ENCODE results near the gene GALNT2. TPM values are rescaled to one million over a fixed set of nuclear protein-coding genes. Genes with fewer than 3 reads are reported as not detected.
A peak's percentile ranks its signal among the peaks of the same experiment; 100 is the strongest.

The GALNT2 gene
- total and polyA plus RNA-seq, 3 donors from 2014 or later: 63.0 to 135 (median 114) TPM

- Histone ChIP-seq H3K4me3 (no peak overlapping the region), H3K4me1 (no peaks in the 10 kb centered on the region), H3K27me3 (no peaks in the 10 kb centered on the region), H3K36me3 (ENCODE audit: low read depth, missing control alignments) (no peaks in the 10 kb centered on the region), H3K27ac (no peak overlapping the region), H3K9me3 (no peaks in the 10 kb centered on the region)
- TF ChIP-seq POLR2A (IDR thresholded peaks at IDR 0.05) (no peak), CTCF (IDR thresholded peaks at IDR 0.05) (no peak)
- intact Hi-C loops (cut with DNase I; ENCODE audit: low total_unique reads): no loop called here
- DNase-seq: no peak
- WGBS, 2 donors: 76 to 85% methylated on average over 18 to 23 of the region's 23 CpGs
Observed at GRCh38 chr1:230316864-230317745, 250.1 kb downstream of the GALNT2 start.

- no peak overlapping the region for H3K4me3 ChIP-seq
- DNase-seq: peak; percentile 40
- H3K36me3 ChIP-seq (ENCODE audit: low read depth, missing control alignments): no peaks in the 10 kb centered on the region
- no peak overlapping the region for H3K27ac ChIP-seq
- intact Hi-C loops (cut with DNase I; ENCODE audit: low total_unique reads): no loop called here
- H3K27me3 ChIP-seq: no peaks in the 10 kb centered on the region
- TF ChIP-seq CTCF (IDR thresholded peaks at IDR 0.05): no peak
- TF ChIP-seq POLR2A (IDR thresholded peaks at IDR 0.05): no peak
- WGBS, 2 donors: 65% methylated on average over 21 to 23 of the region's 23 CpGs
- no peaks in the 10 kb centered on the region for H3K9me3 ChIP-seq
- H3K4me1 ChIP-seq: no peaks in the 10 kb centered on the region
Observed at GRCh38 chr1:230317823-230318819, 251.1 kb downstream of the GALNT2 start.

- TF ChIP-seq POLR2A (IDR thresholded peaks at IDR 0.05): no peak
- no peak for DNase-seq
- Histone ChIP-seq H3K27me3 (no peaks in the 10 kb centered on the region), H3K4me1 (no peaks in the 10 kb centered on the region), H3K27ac (no peak overlapping the region), H3K36me3 (ENCODE audit: low read depth, missing control alignments) (no peaks in the 10 kb centered on the region), H3K9me3 (no peaks in the 10 kb centered on the region), H3K4me3 (no peak overlapping the region)
- WGBS, 2 donors: 94 to 95% methylated on average over 17 of the region's 17 CpGs
- intact Hi-C loops (cut with DNase I; ENCODE audit: low total_unique reads): no loop called here
Observed at GRCh38 chr1:230319014-230319747, 252.1 kb downstream of the GALNT2 start.

- no peak overlapping the region for H3K27ac ChIP-seq
- peak; percentile 43 for DNase-seq
- H3K4me3 ChIP-seq: no peak overlapping the region
- no peaks in the 10 kb centered on the region for H3K9me3 ChIP-seq
- 60 to 65% methylated on average over 4 of the region's 4 CpGs for WGBS, 2 donors
- H3K27me3 ChIP-seq: no peaks in the 10 kb centered on the region
- H3K4me1 ChIP-seq: no peaks in the 10 kb centered on the region
- TF ChIP-seq POLR2A (IDR thresholded peaks at IDR 0.05): no peak
- no peak for TF ChIP-seq CTCF (IDR thresholded peaks at IDR 0.05)
- H3K36me3 ChIP-seq (ENCODE audit: low read depth, missing control alignments): no peaks in the 10 kb centered on the region
- intact Hi-C loops (cut with DNase I; ENCODE audit: low total_unique reads): no loop called here
Observed at GRCh38 chr1:230320804-230321203, 253.8 kb downstream of the GALNT2 start.
